Activated naive CD4-positive, alpha-beta T cell treated with anti-CD3 and anti-CD28 coated beads, Interleukin-2, amount 50 U/mL, for 16 hours (primary cell): ENCODE measurements around the gene SERPINA12.
"Not testable (repeated sequence)": the region's sequence is repeated elsewhere in the genome, so short reads cannot be mapped to it uniquely, and the experiment has no call there.

Source experiments
- DNase-seq: peaks from one replicate; pipeline ENCODE4 v3.0.0-alpha.2; 2020

SERPINA12 gene

GRCh38 chr14:94535506-94535905 is 26.2 kb upstream of the SERPINA12 start:
- no peak for DNase-seq

- no peak for DNase-seq
Observed at GRCh38 chr14:94532447-94532846, 23.2 kb upstream of the SERPINA12 start.

GRCh38 chr14:94531187-94531586 is 21.9 kb upstream of the SERPINA12 start:
- DNase-seq = no peak

- no peak for DNase-seq
Observed at GRCh38 chr14:94524093-94524492, 14.8 kb upstream of the SERPINA12 start.

GRCh38 chr14:94523265-94523664 is 14.0 kb upstream of the SERPINA12 start:
- no peak for DNase-seq

- DNase-seq = no peak
Observed at GRCh38 chr14:94522115-94522724, 13.0 kb upstream of the SERPINA12 start.

GRCh38 chr14:94521375-94522114 is 12.3 kb upstream of the SERPINA12 start:
- DNase-seq = no peak

- no peak for DNase-seq
Observed at GRCh38 chr14:94517641-94518257, 8.5 kb upstream of the SERPINA12 start.

GRCh38 chr14:94517248-94517640 is 8.0 kb upstream of the SERPINA12 start:
- DNase-seq = no peak

- no peak for DNase-seq
Observed at GRCh38 chr14:94515856-94516255, 6.6 kb upstream of the SERPINA12 start.

GRCh38 chr14:94515426-94515825 is 6.2 kb upstream of the SERPINA12 start:
- DNase-seq = no peak

GRCh38 chr14:94514351-94514750 is 5.1 kb upstream of the SERPINA12 start:
- no peak for DNase-seq

GRCh38 chr14:94510481-94510880 is 1.2 kb upstream of the SERPINA12 start:
- not testable (repeated sequence) for DNase-seq

GRCh38 chr14:94505641-94506040 is 3.6 kb downstream of the SERPINA12 start:
- DNase-seq = no peak

GRCh38 chr14:94505206-94505605 is 4.1 kb downstream of the SERPINA12 start:
- no peak for DNase-seq

GRCh38 chr14:94501588-94502516 is 7.4 kb downstream of the SERPINA12 start:
- no peak for DNase-seq

GRCh38 chr14:94500264-94500663 is 9.0 kb downstream of the SERPINA12 start:
- no peak for DNase-seq

GRCh38 chr14:94499673-94500072 is 9.6 kb downstream of the SERPINA12 start:
- DNase-seq = no peak

- DNase-seq = no peak
Observed at GRCh38 chr14:94498215-94498614, 11.1 kb downstream of the SERPINA12 start.

GRCh38 chr14:94494085-94494484 is 15.2 kb downstream of the SERPINA12 start:
- no peak for DNase-seq

GRCh38 chr14:94491511-94491910 is 17.8 kb downstream of the SERPINA12 start:
- no peak for DNase-seq

GRCh38 chr14:94489336-94489735 is 19.9 kb downstream of the SERPINA12 start:
- no peak for DNase-seq

- no peak for DNase-seq
Observed at GRCh38 chr14:94486883-94487282, 22.4 kb downstream of the SERPINA12 start.
